MM.1S (cell line): ENCODE results near the gene SF3B2.

Experiments
- DNase-seq: peaks from one replicate; pipeline ENCODE4 v3.0.0-alpha.2; 2015
- H2AFZ ChIP-seq: fragments of 300-600 bp; sonication (generic); 2 replicates; pipeline ENCODE4 v1.6.0; 2016; ENCODE audit warnings: antibody characterized with exemption, low read length
- H3F3A ChIP-seq: fragments of 300-600 bp; sonication (generic); 2 replicates; pipeline ENCODE4 v1.6.1; 2016; ENCODE audit warnings: mild to moderate bottlenecking, antibody characterized with exemption, low read length, moderate library complexity, mixed read lengths; ENCODE audit not compliant: insufficient read depth
- H3K27ac ChIP-seq: fragments of 300-600 bp; sonication (generic); 2 replicates; pipeline ENCODE4 v1.5.1; 2016; ENCODE audit warnings: mild to moderate bottlenecking, low read length
- H3K27me3 ChIP-seq: fragments of 300-600 bp; sonication (generic); replicated peaks from 2 replicates; pipeline ENCODE4 v1.6.0; 2016; ENCODE audit warnings: low read length; ENCODE audit not compliant: insufficient read depth
- H3K36me3 ChIP-seq: fragments of 300-600 bp; sonication (generic); replicated peaks from 2 replicates; pipeline ENCODE4 v1.6.1; 2016; ENCODE audit warnings: mild to moderate bottlenecking, low read length, mixed read lengths; ENCODE audit not compliant: insufficient read depth
- H3K4me1 ChIP-seq: fragments of 300-600 bp; sonication (generic); 2 replicates; pipeline ENCODE4 v1.6.1; 2016; ENCODE audit warnings: low read length, mixed read lengths
- H3K4me2 ChIP-seq: fragments of 300-600 bp; sonication (generic); 2 replicates; pipeline ENCODE4 v1.6.0; 2016; ENCODE audit warnings: low read depth, low read length
- H3K4me3 ChIP-seq: fragments of 300-600 bp; sonication (generic); 2 replicates; pipeline ENCODE4 v1.5.1; 2016; ENCODE audit warnings: low read length, mixed read lengths
- H3K79me2 ChIP-seq: fragments of 300-600 bp; sonication (generic); 2 replicates; pipeline ENCODE4 v1.6.1; 2016; ENCODE audit warnings: mixed run types, low read length, mixed read lengths
- H3K9ac ChIP-seq: fragments of 300-600 bp; sonication (generic); 2 replicates; pipeline ENCODE4 v1.6.1; 2016; ENCODE audit warnings: low read length, mixed read lengths
- H3K9me2 ChIP-seq: fragments of 300-600 bp; sonication (generic); replicated peaks from 2 replicates; pipeline ENCODE4 v1.6.1; 2016; ENCODE audit warnings: mild to moderate bottlenecking, low read length, mixed read lengths; ENCODE audit not compliant: insufficient read depth
- H3K9me3 ChIP-seq: fragments of 300-600 bp; sonication (generic); replicated peaks from 2 replicates; pipeline ENCODE4 v1.6.1; 2016; ENCODE audit warnings: mild to moderate bottlenecking, low read length, mixed read lengths; ENCODE audit not compliant: insufficient read depth
- H4K20me1 ChIP-seq: fragments of 300-600 bp; sonication (generic); 2 replicates; pipeline ENCODE4 v1.6.1; 2016; ENCODE audit warnings: mild to moderate bottlenecking, low read length, moderate library complexity, mixed read lengths; ENCODE audit not compliant: insufficient read depth
- EZH2 ChIP-seq: fragments of 300-600 bp; sonication (generic); optimal IDR thresholded peaks from 2 replicates; pipeline ENCODE3; 2017; ENCODE audit warnings: low read depth, mild to moderate bottlenecking, antibody characterized with exemption, low read length, mixed read lengths
- EZH2phosphoT487 ChIP-seq: fragments of 300-600 bp; sonication (generic); IDR thresholded peaks from 2 replicates; pipeline ENCODE4 v1.6.1; 2018; ENCODE audit warnings: antibody characterized with exemption, low read length
- TF ChIP-seq, protein P1 (sequence below): fragments of 300-600 bp; sonication (generic); IDR thresholded peaks from 2 replicates; pipeline ENCODE4 v1.5.1; 2016; ENCODE audit warnings: antibody characterized with exemption, low read length, mixed read lengths

SF3B2 gene

DNA sequence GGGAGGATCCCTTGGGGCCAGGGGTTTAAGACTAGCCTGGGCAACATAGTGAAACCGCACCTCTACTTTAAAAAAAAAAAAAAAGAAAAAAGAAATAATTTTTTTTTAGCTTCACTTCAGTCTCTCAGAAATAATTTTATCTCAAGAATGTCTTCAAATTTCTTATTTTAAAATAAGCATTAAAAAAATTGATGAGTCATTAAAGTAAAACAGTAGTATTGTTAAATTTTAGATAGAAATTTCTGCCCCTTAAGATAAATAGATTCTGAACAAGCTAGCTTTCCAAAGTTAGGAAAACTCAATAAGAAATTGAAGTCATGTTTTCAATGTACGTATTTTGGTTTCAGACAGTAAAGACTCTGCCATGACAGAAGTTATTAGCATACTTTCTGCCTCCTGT is 10.2 kb downstream of the SF3B2 start:
- H3K27me3 ChIP-seq, result no peaks in the 10 kb centered on the region
- H3K4me1 ChIP-seq, result peaks cover 55% of the 10 kb centered on the region
- peaks cover 66% of the 10 kb centered on the region for H3F3A ChIP-seq
- H3K79me2 ChIP-seq, result peaks cover 93% of the 10 kb centered on the region
- peaks cover 19% of the 10 kb centered on the region for H3K36me3 ChIP-seq
- DNase-seq, result no peak
- H3K27ac ChIP-seq, result no peak overlapping the region
- H2AFZ ChIP-seq, result no peak overlapping the region
- no peaks in the 10 kb centered on the region for H3K9me3 ChIP-seq
- H3K9me2 ChIP-seq, result no peaks in the 10 kb centered on the region
- H4K20me1 ChIP-seq, result peaks cover 28% of the 10 kb centered on the region
- no peak overlapping the region for H3K4me3 ChIP-seq
- no peak for TF ChIP-seq EZH2
- TF ChIP-seq, protein P1, sequence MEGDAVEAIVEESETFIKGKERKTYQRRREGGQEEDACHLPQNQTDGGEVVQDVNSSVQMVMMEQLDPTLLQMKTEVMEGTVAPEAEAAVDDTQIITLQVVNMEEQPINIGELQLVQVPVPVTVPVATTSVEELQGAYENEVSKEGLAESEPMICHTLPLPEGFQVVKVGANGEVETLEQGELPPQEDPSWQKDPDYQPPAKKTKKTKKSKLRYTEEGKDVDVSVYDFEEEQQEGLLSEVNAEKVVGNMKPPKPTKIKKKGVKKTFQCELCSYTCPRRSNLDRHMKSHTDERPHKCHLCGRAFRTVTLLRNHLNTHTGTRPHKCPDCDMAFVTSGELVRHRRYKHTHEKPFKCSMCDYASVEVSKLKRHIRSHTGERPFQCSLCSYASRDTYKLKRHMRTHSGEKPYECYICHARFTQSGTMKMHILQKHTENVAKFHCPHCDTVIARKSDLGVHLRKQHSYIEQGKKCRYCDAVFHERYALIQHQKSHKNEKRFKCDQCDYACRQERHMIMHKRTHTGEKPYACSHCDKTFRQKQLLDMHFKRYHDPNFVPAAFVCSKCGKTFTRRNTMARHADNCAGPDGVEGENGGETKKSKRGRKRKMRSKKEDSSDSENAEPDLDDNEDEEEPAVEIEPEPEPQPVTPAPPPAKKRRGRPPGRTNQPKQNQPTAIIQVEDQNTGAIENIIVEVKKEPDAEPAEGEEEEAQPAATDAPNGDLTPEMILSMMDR, result no peak
- no peak for TF ChIP-seq EZH2phosphoT487
- H3K9ac ChIP-seq, result no peak overlapping the region
- no peak overlapping the region for H3K4me2 ChIP-seq

DNA sequence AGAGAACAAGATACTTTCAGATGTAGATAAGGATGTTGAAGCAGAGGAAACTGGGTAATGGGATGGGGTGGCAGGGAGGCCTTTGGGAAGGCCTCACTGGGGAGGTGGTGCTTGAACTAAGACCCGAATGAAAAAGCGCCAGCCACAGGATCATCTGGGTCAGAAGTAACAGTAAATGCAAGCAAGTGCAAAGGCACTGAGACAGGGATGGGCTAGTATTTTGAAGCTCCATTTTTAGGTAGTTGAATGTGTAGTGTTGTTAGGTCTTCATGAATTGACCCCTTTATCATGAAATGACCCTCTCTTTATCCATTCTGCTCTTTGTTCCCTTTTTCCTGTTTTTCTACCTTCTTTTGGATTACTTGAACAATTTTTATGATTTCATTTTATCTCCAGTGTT is 11.7 kb downstream of the SF3B2 start:
- no peak overlapping the region for H3K4me3 ChIP-seq
- peaks cover 86% of the 10 kb centered on the region for H3K79me2 ChIP-seq
- no peaks in the 10 kb centered on the region for H3K9me2 ChIP-seq
- H3K4me2 ChIP-seq, result 0 out of 2 replicates have a peak overlapping the region, but pooled peaks have one; percentile 8
- no peaks in the 10 kb centered on the region for H3K9me3 ChIP-seq
- H4K20me1 ChIP-seq, result peaks cover 29% of the 10 kb centered on the region
- no peak for TF ChIP-seq EZH2
- TF ChIP-seq EZH2phosphoT487, result no peak
- TF ChIP-seq, protein P1, result no peak
- no peak for DNase-seq
- H3K9ac ChIP-seq, result no peak overlapping the region
- no peak overlapping the region for H2AFZ ChIP-seq
- H3K27ac ChIP-seq, result peak overlapping the region; percentile 5; the same call in 1 of the 2 replicates
- H3F3A ChIP-seq, result peaks cover 74% of the 10 kb centered on the region
- no peaks in the 10 kb centered on the region for H3K27me3 ChIP-seq
- H3K36me3 ChIP-seq, result peaks cover 16% of the 10 kb centered on the region
- H3K4me1 ChIP-seq, result peaks cover 70% of the 10 kb centered on the region

DNA sequence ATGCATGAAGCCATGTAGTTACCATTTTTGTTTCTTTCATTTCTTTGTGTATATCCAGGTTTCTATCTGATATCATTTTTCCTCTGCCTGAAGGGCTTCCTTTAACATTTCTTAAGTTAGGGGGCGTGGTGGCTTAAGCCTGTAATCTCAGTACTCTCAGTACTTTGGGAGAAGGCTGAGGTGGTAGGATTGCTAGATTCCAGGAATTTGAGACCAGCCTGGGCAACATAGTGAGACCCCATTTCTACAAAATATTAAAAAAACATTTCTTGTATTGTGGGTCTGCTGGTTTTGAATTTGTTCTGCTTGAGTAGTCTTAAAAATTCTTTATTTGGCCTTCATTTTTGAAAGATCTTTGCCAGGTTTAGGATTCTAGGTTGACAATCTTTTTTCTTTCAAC is 12.4 kb downstream of the SF3B2 start:
- Histone ChIP-seq H3K4me2 (no peak overlapping the region), H3K27ac (no peak overlapping the region), H3K9ac (no peak overlapping the region), H4K20me1 (peaks cover 26% of the 10 kb centered on the region), H3K36me3 (peaks cover 16% of the 10 kb centered on the region), H3K4me3 (no peak overlapping the region), H3K9me3 (no peaks in the 10 kb centered on the region), H3K79me2 (peaks cover 80% of the 10 kb centered on the region), H3K27me3 (no peaks in the 10 kb centered on the region), H3K4me1 (peaks cover 75% of the 10 kb centered on the region), H2AFZ (no peak overlapping the region), H3F3A (peaks cover 81% of the 10 kb centered on the region), H3K9me2 (no peaks in the 10 kb centered on the region)
- no peak for DNase-seq
- TF ChIP-seq, protein P1, result no peak
- TF ChIP-seq EZH2phosphoT487 (no peak), EZH2 (no peak)
